ENCODE data around the gene VPS54. TPM values are rescaled to one million over a fixed set of nuclear protein-coding genes. Genes with fewer than 3 reads are reported as not detected.

Gene VPS54
- total RNA-seq, 6 donors from 2014 or later: 10.3 to 43.7 (median 21.7) TPM

DNA sequence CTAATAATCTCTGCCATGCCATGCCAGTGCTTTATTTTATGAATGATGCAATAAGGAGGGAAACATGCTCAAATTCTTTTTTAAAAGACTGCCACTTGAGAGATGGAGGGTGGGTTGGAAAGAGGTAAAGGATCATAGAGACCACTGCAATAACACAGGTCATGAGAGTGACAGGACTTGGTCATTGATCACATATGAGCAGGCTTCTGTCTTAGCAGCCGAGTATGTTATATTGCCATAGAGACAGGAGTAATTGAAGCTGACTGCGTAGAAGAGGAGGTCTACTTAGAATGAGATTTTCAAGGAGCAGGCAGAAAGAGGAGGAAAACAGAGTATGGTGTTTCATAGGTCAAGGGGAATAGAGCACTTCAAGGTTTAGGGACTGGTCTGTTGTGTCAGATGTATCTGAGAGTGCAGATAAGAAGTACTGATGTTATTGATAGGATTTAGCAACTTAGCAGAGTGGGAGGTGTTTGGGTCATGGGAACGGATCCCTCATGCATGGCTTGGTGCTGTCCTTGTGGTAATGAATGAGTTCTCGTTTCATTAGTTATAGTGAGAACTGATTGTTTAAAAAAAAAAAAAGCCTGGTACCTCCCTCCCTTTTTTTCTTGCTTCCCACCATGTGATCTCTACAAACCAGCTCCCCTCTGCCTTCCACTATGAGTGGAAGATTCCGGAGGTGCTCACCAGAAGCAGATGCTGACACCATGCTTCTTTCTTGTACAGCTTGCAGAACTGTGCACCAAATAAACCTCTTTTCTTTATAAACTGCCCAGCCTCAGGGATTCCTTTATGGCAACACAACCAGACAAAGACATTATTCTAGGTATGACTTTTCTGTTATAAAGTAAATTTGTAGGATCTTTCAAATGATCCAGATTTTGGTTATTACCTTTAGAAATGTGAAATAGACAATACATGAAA, 144.8 kb downstream of the VPS54 start:
- Histone ChIP-seq H3K36me3 (peaks cover 0 to 22% (median 5%) of the 10 kb centered on the region in 4 donors), H3K9me3 (no peaks in the 10 kb centered on the region), H3K4me1 (peaks cover 6 to 28% (median 27%) of the 10 kb centered on the region in 4 donors), H3K27me3 (no peaks in the 10 kb centered on the region), H3K27ac (no peak overlapping the region), H3K4me3 (no peak overlapping the region)
- TF ChIP-seq EP300 (IDR thresholded peaks at IDR 0.05) (no peak), POLR2AphosphoS5 (IDR thresholded peaks at IDR 0.05) (no peak), POLR2A (IDR thresholded peaks at IDR 0.05) (no peak)
- TF ChIP-seq, protein P1, sequence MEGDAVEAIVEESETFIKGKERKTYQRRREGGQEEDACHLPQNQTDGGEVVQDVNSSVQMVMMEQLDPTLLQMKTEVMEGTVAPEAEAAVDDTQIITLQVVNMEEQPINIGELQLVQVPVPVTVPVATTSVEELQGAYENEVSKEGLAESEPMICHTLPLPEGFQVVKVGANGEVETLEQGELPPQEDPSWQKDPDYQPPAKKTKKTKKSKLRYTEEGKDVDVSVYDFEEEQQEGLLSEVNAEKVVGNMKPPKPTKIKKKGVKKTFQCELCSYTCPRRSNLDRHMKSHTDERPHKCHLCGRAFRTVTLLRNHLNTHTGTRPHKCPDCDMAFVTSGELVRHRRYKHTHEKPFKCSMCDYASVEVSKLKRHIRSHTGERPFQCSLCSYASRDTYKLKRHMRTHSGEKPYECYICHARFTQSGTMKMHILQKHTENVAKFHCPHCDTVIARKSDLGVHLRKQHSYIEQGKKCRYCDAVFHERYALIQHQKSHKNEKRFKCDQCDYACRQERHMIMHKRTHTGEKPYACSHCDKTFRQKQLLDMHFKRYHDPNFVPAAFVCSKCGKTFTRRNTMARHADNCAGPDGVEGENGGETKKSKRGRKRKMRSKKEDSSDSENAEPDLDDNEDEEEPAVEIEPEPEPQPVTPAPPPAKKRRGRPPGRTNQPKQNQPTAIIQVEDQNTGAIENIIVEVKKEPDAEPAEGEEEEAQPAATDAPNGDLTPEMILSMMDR (IDR thresholded peaks at IDR 0.05): no peak
- WGBS, 2 donors: 93 to 97% methylated on average over 5 of the region's 5 CpGs
- ATAC-seq (ENCODE audit: low FRiP score in 2 of 2) (no peak), DNase-seq (no peak)

DNA sequence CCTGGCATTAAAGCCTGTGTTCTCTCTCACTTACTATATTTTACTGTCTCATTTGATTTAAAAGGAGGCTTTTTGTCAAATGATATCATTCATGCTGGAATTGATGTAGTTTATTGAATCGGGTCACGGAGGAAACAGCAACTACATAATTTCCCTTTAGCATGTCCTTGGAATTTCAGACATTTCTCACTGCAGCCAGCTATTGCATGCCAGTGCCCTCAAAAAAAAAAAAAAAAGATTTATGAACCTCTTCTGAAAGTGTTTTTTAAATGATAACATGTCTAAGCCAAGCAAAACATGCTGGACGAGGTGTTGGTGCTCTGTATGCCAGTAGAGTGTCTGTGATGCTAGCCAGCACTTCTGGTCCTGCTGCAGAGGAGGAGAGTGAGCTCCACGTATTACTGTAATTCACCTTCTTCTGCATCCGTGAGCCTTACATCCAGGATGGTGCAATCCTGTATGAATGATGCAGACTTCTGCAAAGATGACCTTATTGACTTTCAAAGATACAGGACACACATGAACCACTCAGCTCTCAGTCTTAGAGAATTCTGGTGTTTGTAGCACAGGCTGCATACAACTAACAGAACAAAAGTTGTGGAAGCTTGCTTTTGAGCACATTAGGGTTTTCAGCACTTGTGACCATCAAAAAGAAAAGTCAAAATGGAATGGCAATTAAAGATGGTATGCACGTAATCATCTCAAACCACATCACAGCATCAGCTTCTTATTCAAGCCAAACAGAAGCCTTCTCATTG, 146.5 kb downstream of the VPS54 start:
- no peak overlapping the region for H3K27ac ChIP-seq
- no peak for DNase-seq
- no peak overlapping the region for H3K4me3 ChIP-seq
- no peak for TF ChIP-seq POLR2AphosphoS5 (IDR thresholded peaks at IDR 0.05)
- peaks cover 6 to 28% (median 27%) of the 10 kb centered on the region in 4 donors for H3K4me1 ChIP-seq
- no peaks in the 10 kb centered on the region for H3K27me3 ChIP-seq
- H3K36me3 ChIP-seq: peaks cover 0 to 12% (median 5%) of the 10 kb centered on the region in 4 donors
- 54 to 68% methylated on average over 6 of the region's 6 CpGs for WGBS, 2 donors
- no peaks in the 10 kb centered on the region for H3K9me3 ChIP-seq
- no peak for ATAC-seq (ENCODE audit: low FRiP score in 2 of 2)

DNA sequence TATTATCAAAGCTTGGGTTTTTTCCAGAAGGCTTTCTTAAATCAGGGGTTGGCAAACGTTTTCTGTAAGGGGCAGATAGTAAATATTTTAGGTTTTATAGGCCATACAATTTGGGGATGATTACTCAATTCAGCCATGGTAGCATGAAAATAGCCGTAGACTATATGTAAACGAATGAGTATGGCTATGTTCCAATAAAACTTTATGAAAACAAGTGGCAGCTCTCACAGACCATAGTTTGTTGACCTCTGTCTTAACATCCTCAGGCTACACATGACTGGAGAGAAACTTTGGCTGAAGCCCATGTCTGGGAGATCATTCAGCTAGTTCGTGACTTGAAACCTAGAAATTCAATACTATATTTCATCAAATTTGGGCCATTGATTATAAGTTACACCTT, 147.4 kb downstream of the VPS54 start:
- H3K4me3 ChIP-seq: no peak overlapping the region
- peaks cover 6 to 28% (median 27%) of the 10 kb centered on the region in 4 donors for H3K4me1 ChIP-seq
- H3K27me3 ChIP-seq: no peaks in the 10 kb centered on the region
- peaks cover 0 to 12% (median 5%) of the 10 kb centered on the region in 4 donors for H3K36me3 ChIP-seq
- 64 to 67% methylated on average over 4 of the region's 4 CpGs for WGBS, 2 donors
- ATAC-seq (ENCODE audit: low FRiP score in 2 of 2) (no peak), DNase-seq (no peak)
- peak overlapping the region in 1 of 4 donors; percentile 63 for H3K27ac ChIP-seq
- TF ChIP-seq EP300 (IDR thresholded peaks at IDR 0.05) (no peak), POLR2A (IDR thresholded peaks at IDR 0.05) (no peak), POLR2AphosphoS5 (IDR thresholded peaks at IDR 0.05) (no peak)
- TF ChIP-seq, protein P1 (IDR thresholded peaks at IDR 0.05): no peak
- H3K9me3 ChIP-seq: no peaks in the 10 kb centered on the region

DNA sequence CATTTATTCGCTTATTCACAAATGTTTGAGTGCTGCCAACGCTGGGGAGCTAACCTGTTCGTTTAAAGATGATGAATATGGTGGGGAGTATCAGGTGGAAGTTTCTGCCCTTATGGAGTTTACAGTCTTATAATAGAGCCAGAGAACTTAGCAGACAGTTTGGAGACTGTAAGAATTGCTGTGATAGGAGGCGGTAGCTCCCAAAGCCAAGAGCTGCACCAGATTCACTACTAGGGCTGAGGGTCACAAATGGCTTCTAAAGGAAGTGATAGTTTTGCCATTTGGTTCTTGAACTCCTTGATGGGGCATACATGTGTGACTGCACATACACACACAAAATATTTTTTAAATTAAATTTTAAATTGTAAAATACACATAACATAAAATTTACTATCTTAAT, 148.5 kb downstream of the VPS54 start:
- no peaks in the 10 kb centered on the region for H3K9me3 ChIP-seq
- peak overlapping the region in 1 of 4 donors; percentile 63 for H3K27ac ChIP-seq
- TF ChIP-seq, protein P1 (IDR thresholded peaks at IDR 0.05): no peak
- TF ChIP-seq EP300 (IDR thresholded peaks at IDR 0.05) (no peak), POLR2A (IDR thresholded peaks at IDR 0.05) (no peak), POLR2AphosphoS5 (IDR thresholded peaks at IDR 0.05) (no peak)
- peaks cover 3 to 32% (median 27%) of the 10 kb centered on the region in 4 donors for H3K4me1 ChIP-seq
- ATAC-seq (ENCODE audit: low FRiP score in 2 of 2) (no peak), DNase-seq (no peak)
- 92 to 94% methylated on average over 4 of the region's 4 CpGs for WGBS, 2 donors
- H3K36me3 ChIP-seq: peaks cover 0 to 12% (median 5%) of the 10 kb centered on the region in 4 donors
- H3K4me3 ChIP-seq: no peak overlapping the region
- H3K27me3 ChIP-seq: no peaks in the 10 kb centered on the region
